Measurements from ENCODE around the gene YJU2. TPM values are rescaled to one million over a fixed set of nuclear protein-coding genes. Genes with fewer than 3 reads are reported as not detected.

The YJU2 gene
- total and polyA plus RNA-seq, 2 of the 8 experiments (the other 6 are each of a cell fraction or from before 2014, with no cell fraction given) = 26.8 to 27.7 TPM

DNA sequence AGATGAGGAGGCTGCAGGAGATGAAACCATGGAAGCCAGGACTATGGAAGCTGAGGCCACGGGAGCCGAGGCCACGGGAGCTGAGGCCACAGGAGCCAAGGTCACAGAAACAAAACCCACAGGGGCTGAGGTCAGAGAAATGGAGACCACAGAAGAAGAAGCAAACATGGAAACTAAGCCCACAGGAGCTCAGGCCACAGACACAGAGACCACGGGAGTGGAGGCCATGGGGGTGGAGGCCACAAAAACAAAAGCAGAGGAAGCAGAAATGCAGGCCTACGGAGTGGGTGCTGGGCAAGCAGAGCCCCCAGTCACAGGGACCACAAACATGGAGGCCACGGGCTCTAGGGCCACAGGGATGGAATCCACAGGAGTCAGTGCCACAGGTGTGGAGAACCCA, 30.0 kb upstream of the YJU2 start:
- Histone ChIP-seq H2AK5ac (ENCODE audit: low read depth, low read length) (no peak overlapping the region), H3K23ac (ENCODE audit: insufficient read length) (no peak overlapping the region), H3K56ac (replicated peaks; ENCODE audit: insufficient read length, low read depth, low read length) (no peak overlapping the region), H3K4me3 (ENCODE audit: extremely low read depth in 1 of 4, insufficient read depth in 2 of 4, low read depth in 3 of 4, low read length in 4 of 4) (no peak overlapping the region), H2BK15ac (ENCODE audit: low read length) (no peak overlapping the region), H3K18ac (ENCODE audit: extremely low read depth, low read length) (no peak overlapping the region), H3K14ac (ENCODE audit: insufficient read length) (no peak overlapping the region), H2BK120ac (replicated peaks; ENCODE audit: low read depth, low read length) (no peak overlapping the region), H2BK20ac (ENCODE audit: low read length) (no peak overlapping the region), H4K8ac (ENCODE audit: extremely low read depth, insufficient read depth, low read length) (peak overlapping the region; percentile 28; the same call in 1 of the 2 replicates), H2BK5ac (ENCODE audit: low read depth, low read length) (no peak overlapping the region), H3K4ac (replicated peaks; ENCODE audit: insufficient read length, low read depth, low read length) (no peak overlapping the region), H4K5ac (ENCODE audit: insufficient read length, low read depth, low read length) (no peak overlapping the region), H4K91ac (replicated peaks; ENCODE audit: insufficient read length, low read length) (no peak overlapping the region), H3K79me2 (ENCODE audit: control insufficient read depth in 1 of 2, insufficient read depth in 2 of 2, low read length in 2 of 2) (no peaks in the 10 kb centered on the region), H3K27ac (ENCODE audit: low read depth, low read length) (no peak overlapping the region), H2BK12ac (ENCODE audit: low read depth, low read length) (no peak overlapping the region), H3K36me3 (ENCODE audit: control insufficient read depth in 2 of 4, insufficient read depth in 4 of 4, low read length in 3 of 4) (peaks cover 0 to 7% (median 2%) of the 10 kb centered on the region in 4 experiments; a peak in 4 of 8 replicates), H4K20me1 (replicated peaks in 1 of 2; ENCODE audit: control insufficient read depth in 1 of 2, insufficient read depth in 2 of 2, low read length in 2 of 2) (peaks cover 2% of the 10 kb centered on the region in 2 experiments), H3K27me3 (replicated peaks in 1 of 4; ENCODE audit: control insufficient read depth in 3 of 4, extremely low read depth in 1 of 4, insufficient read depth in 3 of 4, low read length in 3 of 4) (no peaks in the 10 kb centered on the region), H3K23me2 (ENCODE audit: low read depth, low read length) (no peaks in the 10 kb centered on the region), H3K4me2 (ENCODE audit: insufficient read depth in 1 of 2, low read depth in 2 of 2, low read length in 2 of 2) (no peak overlapping the region), H3K79me1 (ENCODE audit: low read depth, low read length) (no peaks in the 10 kb centered on the region), H3K4me1 (replicated peaks in 1 of 4; ENCODE audit: control insufficient read depth in 3 of 4, insufficient read depth in 4 of 4, low read length in 3 of 4) (no peaks in the 10 kb centered on the region), H3K9me3 (ENCODE audit: insufficient read depth in 2 of 2, low read depth in 1 of 2, low read length in 1 of 2) (peaks cover 0 to 2% of the 10 kb centered on the region in 2 experiments; a peak in 1 of 4 replicates), H2AFZ (ENCODE audit: low read length) (no peak overlapping the region), H3K9ac (replicated peaks in 1 of 4; ENCODE audit: extremely low read depth in 1 of 4, low read depth in 3 of 4, low read length in 3 of 4) (no peak overlapping the region)
- 91% methylated on average over 6 of the region's 6 CpGs; no CpG with 5 or more reads in 1 of the 2 experiments for WGBS, 2 experiments (ENCODE audit: extremely low coverage in 1 of 2, insufficient coverage in 1 of 2, insufficient read length in 1 of 2, insufficient replicate concordance in 2 of 2, low coverage in 1 of 2, low lambda C conversion rate in 2 of 2, missing lambda C conversion rate in 1 of 2)
- POLR2A ChIA-PET (ENCODE audit: partially characterized antibody) = interaction anchor here (1.4 to 2.4 kb wide), 3 partner anchors 9 to 266 kb away, joined by 3 to 6 read pairs (median 5); no protein-coding TSS in a partner anchor
- TF ChIP-seq RXRA (IDR thresholded peaks at IDR 0.05; ENCODE audit: insufficient read depth, low read depth, low read length) = no peak
- peak; percentile 73; the same call in 1 of the 2 replicates for TF ChIP-seq KDM1A (IDR thresholded peaks at IDR 0.05; ENCODE audit: borderline replicate concordance, low read length)
- peak; percentile 88; the same call in 1 of the 2 replicates for TF ChIP-seq FOSL1 (IDR thresholded peaks at IDR 0.05; ENCODE audit: insufficient read depth, low read depth, low read length)
- peak; percentile 100 for TF ChIP-seq EGR1 (IDR thresholded peaks at IDR 0.05; ENCODE audit: borderline replicate concordance, low read depth, low read length)
- CTCF ChIA-PET (ENCODE audit: partially characterized antibody) = interaction anchor here (1.2 kb wide), 1 partner anchor 9 kb away, joined by 3 read pairs; no protein-coding TSS in a partner anchor
- DNase-seq (ENCODE audit: low read depth in 1 of 2, low spot score in 2 of 2) (no peak), FAIRE-seq (no peak)
